Mammary epithelial cell (primary cell): Measurements from ENCODE around the gene PTPRM.

Experiments used
- CTCF ChIP-seq, 2 donors: IDR thresholded peaks in 1 of 2; conservative IDR thresholded peaks in 1 of 2; 2 replicates each; pipeline ENCODE4 v1.5.1; 2011 to 2012; ENCODE audit warnings: inconsistent platforms in 2 of 2, low read length in 2 of 2, mild to moderate bottlenecking in 2 of 2, control low read depth in 1 of 2, low read depth in 1 of 2; ENCODE audit not compliant: insufficient read depth in 1 of 2; ENCODE audit errors: extremely low read depth in 1 of 2
- EZH2 ChIP-seq: IDR thresholded peaks from 2 replicates; pipeline ENCODE4 v1.6.1; 2012; ENCODE audit warnings: low read length, inconsistent platforms, borderline replicate concordance

GRCh38 chr18:7677424-7677823 is 110.3 kb downstream of the PTPRM start:
- no peak for TF ChIP-seq CTCF (conservative IDR thresholded peaks at IDR 0.05 in 1 of 2, IDR thresholded peaks at IDR 0.05 in 1 of 2; ENCODE audit: extremely low read depth in 1 of 2, insufficient read depth in 1 of 2, low read depth in 1 of 2, low read length in 2 of 2)
- no peak for TF ChIP-seq EZH2
